ENCODE measurements around the gene UIMC1. TPM values are rescaled to one million over a fixed set of nuclear protein-coding genes. Genes with fewer than 3 reads are reported as not detected.

Gene UIMC1
- total RNA-seq, 4 donors from 2014 or later: 10.4 to 24.3 (median 20.2) TPM

GRCh38 chr5:176935017-176935416, 71.6 kb downstream of the UIMC1 start:
- peaks cover 0 to 46% of the 10 kb centered on the region in 2 donors for H3K36me3 ChIP-seq
- in situ Hi-C loops (cut with MboI; ENCODE audit: low sequenced_read_pairs in 4 of 4): no loop called here

DNA sequence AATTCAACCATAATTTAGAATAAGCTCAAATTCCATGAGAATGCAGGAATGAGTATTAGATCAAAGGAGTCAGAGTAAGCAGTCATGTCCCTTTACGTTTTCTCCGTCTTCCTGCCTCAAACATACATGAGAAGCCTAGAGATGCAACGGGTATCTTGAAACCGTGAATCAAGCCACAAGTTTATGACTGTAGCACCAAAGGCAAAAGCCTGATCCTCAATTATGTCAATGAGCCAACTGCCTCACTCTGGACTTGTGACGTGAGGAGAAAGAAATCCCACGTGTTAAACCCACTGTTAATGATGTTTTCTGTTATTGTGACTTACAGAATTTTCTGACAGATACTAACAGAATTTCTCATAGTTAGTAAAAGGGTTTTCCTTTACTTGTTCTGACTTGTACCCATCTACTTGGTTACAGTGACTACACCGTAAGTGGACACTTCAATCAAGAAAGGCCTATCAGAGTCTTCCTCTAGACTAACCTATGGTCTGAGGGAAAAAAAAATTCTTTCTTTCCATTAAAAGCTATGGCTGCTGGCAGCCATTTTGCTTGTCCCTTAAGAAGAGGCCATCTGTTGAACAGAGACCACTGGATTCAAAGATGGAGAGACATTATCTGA, 72.2 kb downstream of the UIMC1 start:
- Histone ChIP-seq H3K9me3 (no peaks in the 10 kb centered on the region), H3K4me1 (peaks cover 0 to 3% of the 10 kb centered on the region in 2 donors), H3K4me3 (no peak overlapping the region), H3K36me3 (peaks cover 0 to 43% of the 10 kb centered on the region in 2 donors), H3K27me3 (no peaks in the 10 kb centered on the region), H3K27ac (no peak overlapping the region)
- intact Hi-C loops (cut with DNase I; ENCODE audit: low total_unique reads): no loop called here
- TF ChIP-seq, protein P1, sequence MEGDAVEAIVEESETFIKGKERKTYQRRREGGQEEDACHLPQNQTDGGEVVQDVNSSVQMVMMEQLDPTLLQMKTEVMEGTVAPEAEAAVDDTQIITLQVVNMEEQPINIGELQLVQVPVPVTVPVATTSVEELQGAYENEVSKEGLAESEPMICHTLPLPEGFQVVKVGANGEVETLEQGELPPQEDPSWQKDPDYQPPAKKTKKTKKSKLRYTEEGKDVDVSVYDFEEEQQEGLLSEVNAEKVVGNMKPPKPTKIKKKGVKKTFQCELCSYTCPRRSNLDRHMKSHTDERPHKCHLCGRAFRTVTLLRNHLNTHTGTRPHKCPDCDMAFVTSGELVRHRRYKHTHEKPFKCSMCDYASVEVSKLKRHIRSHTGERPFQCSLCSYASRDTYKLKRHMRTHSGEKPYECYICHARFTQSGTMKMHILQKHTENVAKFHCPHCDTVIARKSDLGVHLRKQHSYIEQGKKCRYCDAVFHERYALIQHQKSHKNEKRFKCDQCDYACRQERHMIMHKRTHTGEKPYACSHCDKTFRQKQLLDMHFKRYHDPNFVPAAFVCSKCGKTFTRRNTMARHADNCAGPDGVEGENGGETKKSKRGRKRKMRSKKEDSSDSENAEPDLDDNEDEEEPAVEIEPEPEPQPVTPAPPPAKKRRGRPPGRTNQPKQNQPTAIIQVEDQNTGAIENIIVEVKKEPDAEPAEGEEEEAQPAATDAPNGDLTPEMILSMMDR (IDR thresholded peaks at IDR 0.05 in 4 of 5, conservative IDR thresholded peaks at IDR 0.05 in 1 of 5): no peak
- TF ChIP-seq POLR2A (IDR thresholded peaks at IDR 0.05): no peak
- in situ Hi-C loops (cut with MboI; ENCODE audit: low sequenced_read_pairs in 4 of 4): no loop called here
- no peak for ATAC-seq
- no peak for DNase-seq

More at GRCh38 chr5:176935017-176935416, 71.6 kb downstream of the UIMC1 start:
- intact Hi-C loops (cut with DNase I; ENCODE audit: low total_unique reads): no loop called here
- H3K27me3 ChIP-seq: no peaks in the 10 kb centered on the region
- peaks cover 0 to 3% of the 10 kb centered on the region in 2 donors for H3K4me1 ChIP-seq
- no peaks in the 10 kb centered on the region for H3K9me3 ChIP-seq
- ATAC-seq: no peak
- DNase-seq: no peak
- TF ChIP-seq POLR2A (IDR thresholded peaks at IDR 0.05): no peak
- TF ChIP-seq, protein P1 (IDR thresholded peaks at IDR 0.05 in 4 of 5, conservative IDR thresholded peaks at IDR 0.05 in 1 of 5): no peak
- H3K27ac ChIP-seq: no peak overlapping the region
- no peak overlapping the region for H3K4me3 ChIP-seq

DNA sequence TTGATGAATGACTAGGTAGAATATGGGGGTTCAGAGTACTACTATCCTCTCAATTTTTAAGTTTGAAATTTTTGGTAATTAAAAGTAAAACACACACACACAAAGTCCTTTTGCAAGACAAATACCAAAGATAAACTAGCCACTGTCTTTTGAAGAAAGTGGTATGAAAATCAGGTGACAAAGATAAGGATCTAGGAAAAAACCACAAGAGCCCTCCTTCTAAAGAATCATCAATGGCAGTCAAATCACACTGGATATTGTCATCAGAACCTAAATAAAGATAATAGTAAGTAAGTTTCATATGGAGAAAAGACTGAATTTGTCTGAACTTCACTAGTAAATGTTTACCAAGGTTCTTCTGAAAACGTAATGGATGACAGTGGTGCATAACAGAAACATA, 76.9 kb downstream of the UIMC1 start:
- no peak for ATAC-seq
- Histone ChIP-seq H3K27ac (no peak overlapping the region), H3K27me3 (no peaks in the 10 kb centered on the region), H3K4me3 (no peak overlapping the region), H3K9me3 (no peaks in the 10 kb centered on the region), H3K4me1 (no peaks in the 10 kb centered on the region), H3K36me3 (peaks cover 0 to 20% of the 10 kb centered on the region in 2 donors)
- intact Hi-C loops (cut with DNase I; ENCODE audit: low total_unique reads) (no loop called here), in situ Hi-C loops (cut with MboI; ENCODE audit: low sequenced_read_pairs in 4 of 4) (no loop called here)
- TF ChIP-seq, protein P1 (IDR thresholded peaks at IDR 0.05 in 4 of 5, conservative IDR thresholded peaks at IDR 0.05 in 1 of 5): no peak
- TF ChIP-seq POLR2A (IDR thresholded peaks at IDR 0.05): no peak
- no peak for DNase-seq

GRCh38 chr5:176927562-176927961, 79.0 kb downstream of the UIMC1 start:
- Histone ChIP-seq H3K27ac (no peak overlapping the region), H3K9me3 (no peaks in the 10 kb centered on the region), H3K27me3 (no peaks in the 10 kb centered on the region), H3K36me3 (peaks cover 0 to 13% of the 10 kb centered on the region in 2 donors), H3K4me3 (no peak overlapping the region), H3K4me1 (no peaks in the 10 kb centered on the region)
- in situ Hi-C loops (cut with MboI; ENCODE audit: low sequenced_read_pairs in 4 of 4) (no loop called here), intact Hi-C loops (cut with DNase I; ENCODE audit: low total_unique reads) (no loop called here)
- no peak for ATAC-seq
- no peak for TF ChIP-seq POLR2A (IDR thresholded peaks at IDR 0.05)
- TF ChIP-seq, protein P1 (IDR thresholded peaks at IDR 0.05 in 4 of 5, conservative IDR thresholded peaks at IDR 0.05 in 1 of 5): no peak
- no peak for DNase-seq

DNA sequence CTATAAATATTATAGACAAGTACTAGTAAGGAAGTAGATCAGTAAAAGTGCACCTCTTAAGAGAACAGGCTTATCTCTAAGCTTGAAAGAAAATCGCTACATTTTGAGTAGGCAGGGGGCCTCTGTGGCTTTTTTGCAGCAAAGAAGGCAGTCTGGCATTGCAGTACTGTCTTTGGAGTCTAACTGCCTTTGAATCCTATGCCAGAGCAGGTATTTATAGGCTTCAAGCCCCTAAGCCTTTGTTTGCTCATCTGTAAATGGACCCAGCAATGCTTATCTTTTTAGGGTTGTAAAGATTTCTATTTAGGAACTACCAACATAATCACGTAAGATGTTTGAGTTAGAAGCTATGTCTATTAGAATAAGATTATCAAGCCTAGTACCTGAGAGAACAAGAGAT, 83.8 kb downstream of the UIMC1 start:
- no peaks in the 10 kb centered on the region for H3K36me3 ChIP-seq
- TF ChIP-seq, protein P1 (IDR thresholded peaks at IDR 0.05 in 4 of 5, conservative IDR thresholded peaks at IDR 0.05 in 1 of 5): no peak
- no peak for TF ChIP-seq POLR2A (IDR thresholded peaks at IDR 0.05)
- H3K27me3 ChIP-seq: no peaks in the 10 kb centered on the region
- intact Hi-C loops (cut with DNase I; ENCODE audit: low total_unique reads): no loop called here
- DNase-seq (no peak), ATAC-seq (no peak)
- no peaks in the 10 kb centered on the region for H3K4me1 ChIP-seq
- H3K4me3 ChIP-seq: no peak overlapping the region
- H3K9me3 ChIP-seq: no peaks in the 10 kb centered on the region
- in situ Hi-C loops (cut with MboI; ENCODE audit: low sequenced_read_pairs in 4 of 4): no loop called here
- H3K27ac ChIP-seq: no peak overlapping the region

All from gastrocnemius medialis (tissue), 4 donors.